Thyroid gland (tissue), 4 donors: Measurements from ENCODE around the gene DNAAF9. TPM values are rescaled to one million over a fixed set of nuclear protein-coding genes. Genes with fewer than 3 reads are reported as not detected.

Experiments
- DNase-seq, 2 donors: peaks; one replicate each; pipeline ENCODE4 v3.0.0-alpha.2; 2019
- H3K27ac ChIP-seq, 3 donors: fragments of 200-600 bp; sonication (generic); 1 replicate in 2 of 3; 2 replicates in 1 of 3; pipeline ENCODE4 v1.5.1; 2016 to 2019; ENCODE audit warnings: mild to moderate bottlenecking in 1 of 3, moderate library complexity in 1 of 3
- H3K27me3 ChIP-seq: fragments of 200-600 bp; sonication (generic); one replicate; pipeline ENCODE4 v1.5.1; 2019
- H3K36me3 ChIP-seq, 2 donors: fragments of 200-600 bp; sonication (generic); one replicate each; pipeline ENCODE4 v1.5.1; 2016 to 2019
- H3K4me1 ChIP-seq, 2 donors: fragments of 200-600 bp; sonication (generic); one replicate each; pipeline ENCODE4 v1.5.1; 2017 to 2019
- H3K4me3 ChIP-seq, 3 donors: fragments of 200-600 bp; sonication (generic); replicated peaks in 1 of 3; 1 replicate in 2 of 3; 2 replicates in 1 of 3; pipeline ENCODE4 v1.5.1; 2016; ENCODE audit warnings: mild to moderate bottlenecking in 1 of 3
- H3K9me3 ChIP-seq: fragments of 200-600 bp; sonication (generic); one replicate; pipeline ENCODE4 v1.5.1; 2017
- POLR2A ChIP-seq, 2 donors: fragments of 450-650 bp; IDR thresholded peaks; one replicate each; pipeline ENCODE4 v1.6.1; 2017; ENCODE audit warnings: antibody characterized with exemption in 2 of 2, mild to moderate bottlenecking in 2 of 2, moderate library complexity in 1 of 2
- WGBS, 2 donors: methylation state at CpG; one replicate each; pipeline ENCODE4 v1.1.5; 2017; 5-methylcytosine and 5-hydroxymethylcytosine counted together
- intact Hi-C: fragments of 100-400 bp; cut with DNase I; formaldehyde crosslinking; loops from one replicate; pipeline ENCODE4 v1.15.1; 2023
- small RNA-seq: library from RNA; depleted of rRNA; stranded (forward); fragments of <200 nt; gene quantifications from one replicate; pipeline ENCODE3, GENCODE V24; 2016
- total RNA-seq, 4 donors: library from RNA; depleted of rRNA; stranded (reverse); fragments of >200 nt; gene quantifications; one replicate each; pipeline ENCODE4 v1.2.3, GENCODE V29; 2016
- TF ChIP-seq, protein P1 (sequence below), 6 experiments: fragments of 200-600 bp in 3 of 6; fragments of 450-650 bp in 3 of 6; sonication (generic) in 3 of 6; IDR thresholded peaks; one replicate each; pipeline ENCODE4 v1.5.1; 2016 to 2019; ENCODE audit warnings: antibody characterized with exemption in 6 of 6, mild to moderate bottlenecking in 2 of 6, inconsistent platforms in 1 of 6, moderate library complexity in 1 of 6

The DNAAF9 gene
- total RNA-seq, 4 donors from 2014 or later = 18.0 to 29.8 (median 22.5) TPM

DNA sequence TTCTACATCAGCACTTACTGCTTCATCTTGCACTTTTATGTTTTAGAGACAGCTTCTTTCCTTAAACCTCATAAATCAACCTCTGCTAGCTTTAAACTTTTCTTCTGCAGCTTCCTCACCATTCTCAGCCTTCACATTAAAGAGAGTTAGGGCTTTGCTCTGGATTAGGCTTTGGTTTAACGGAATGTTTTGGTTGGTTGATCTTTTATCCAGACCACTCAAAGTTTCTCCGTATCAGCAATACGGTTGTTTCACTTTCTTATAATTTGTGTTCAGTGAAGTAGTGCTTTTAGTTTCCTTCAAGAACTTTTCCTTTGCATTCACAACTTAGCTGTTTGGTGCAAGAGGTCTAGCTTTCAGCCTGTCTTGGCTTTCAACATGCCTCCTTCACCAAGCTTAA lies 40.4 kb downstream of the DNAAF9 start:
- TF ChIP-seq, protein P1, sequence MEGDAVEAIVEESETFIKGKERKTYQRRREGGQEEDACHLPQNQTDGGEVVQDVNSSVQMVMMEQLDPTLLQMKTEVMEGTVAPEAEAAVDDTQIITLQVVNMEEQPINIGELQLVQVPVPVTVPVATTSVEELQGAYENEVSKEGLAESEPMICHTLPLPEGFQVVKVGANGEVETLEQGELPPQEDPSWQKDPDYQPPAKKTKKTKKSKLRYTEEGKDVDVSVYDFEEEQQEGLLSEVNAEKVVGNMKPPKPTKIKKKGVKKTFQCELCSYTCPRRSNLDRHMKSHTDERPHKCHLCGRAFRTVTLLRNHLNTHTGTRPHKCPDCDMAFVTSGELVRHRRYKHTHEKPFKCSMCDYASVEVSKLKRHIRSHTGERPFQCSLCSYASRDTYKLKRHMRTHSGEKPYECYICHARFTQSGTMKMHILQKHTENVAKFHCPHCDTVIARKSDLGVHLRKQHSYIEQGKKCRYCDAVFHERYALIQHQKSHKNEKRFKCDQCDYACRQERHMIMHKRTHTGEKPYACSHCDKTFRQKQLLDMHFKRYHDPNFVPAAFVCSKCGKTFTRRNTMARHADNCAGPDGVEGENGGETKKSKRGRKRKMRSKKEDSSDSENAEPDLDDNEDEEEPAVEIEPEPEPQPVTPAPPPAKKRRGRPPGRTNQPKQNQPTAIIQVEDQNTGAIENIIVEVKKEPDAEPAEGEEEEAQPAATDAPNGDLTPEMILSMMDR (IDR thresholded peaks at IDR 0.05) = no peak
- no peak for TF ChIP-seq POLR2A (IDR thresholded peaks at IDR 0.05)
- Histone ChIP-seq H3K27ac (no peak overlapping the region), H3K27me3 (no peaks in the 10 kb centered on the region), H3K9me3 (no peaks in the 10 kb centered on the region), H3K36me3 (peaks cover 0 to 5% of the 10 kb centered on the region in 2 donors), H3K4me3 (no peak overlapping the region), H3K4me1 (peaks cover 0 to 13% of the 10 kb centered on the region in 2 donors)
- 28 to 44% methylated on average over 3 of the region's 3 CpGs for WGBS, 2 donors
- intact Hi-C loops = no loop called here
- no peak for DNase-seq

DNA sequence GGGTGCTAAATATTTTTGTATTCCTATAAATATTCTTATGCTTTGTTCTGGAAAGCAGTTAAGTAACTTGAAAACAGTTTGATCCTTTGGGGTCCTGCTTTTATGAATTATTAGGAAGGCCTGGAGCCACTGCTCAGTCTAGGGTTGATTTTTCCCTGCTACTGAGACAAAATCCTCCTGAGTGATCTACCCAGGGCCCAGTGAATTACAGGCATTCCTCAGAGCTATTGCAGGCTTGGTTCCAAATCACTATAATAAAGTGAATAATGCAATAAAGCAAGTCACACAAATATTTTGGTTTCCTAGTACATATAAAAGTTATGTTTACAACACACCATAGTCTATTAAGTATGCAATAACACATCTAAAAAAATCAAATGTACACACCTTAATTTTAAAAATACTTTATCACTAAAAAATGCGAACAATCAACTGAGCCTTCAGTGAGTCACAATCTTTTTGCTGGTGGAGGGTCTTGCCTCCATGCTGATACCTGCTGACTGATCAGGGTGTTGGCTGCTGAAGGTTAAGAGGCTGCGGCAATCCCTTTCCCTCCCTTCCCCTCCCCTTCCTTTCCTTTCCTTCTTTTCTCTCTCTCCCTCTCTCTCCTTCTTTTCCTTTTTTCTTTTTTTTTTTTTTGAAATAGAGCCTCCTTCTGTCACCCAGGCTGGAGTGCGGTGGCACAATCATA lies 43.0 kb downstream of the DNAAF9 start:
- TF ChIP-seq, protein P1 (IDR thresholded peaks at IDR 0.05) = no peak
- no peak for TF ChIP-seq POLR2A (IDR thresholded peaks at IDR 0.05)
- peaks cover 0 to 13% of the 10 kb centered on the region in 2 donors for H3K4me1 ChIP-seq
- no peak overlapping the region for H3K4me3 ChIP-seq
- no peaks in the 10 kb centered on the region for H3K36me3 ChIP-seq
- H3K9me3 ChIP-seq = no peaks in the 10 kb centered on the region
- 98 to 99% methylated on average over 3 of the region's 3 CpGs for WGBS, 2 donors
- DNase-seq = no peak
- intact Hi-C loops = no loop called here
- no peak overlapping the region for H3K27ac ChIP-seq
- H3K27me3 ChIP-seq = no peaks in the 10 kb centered on the region

DNA sequence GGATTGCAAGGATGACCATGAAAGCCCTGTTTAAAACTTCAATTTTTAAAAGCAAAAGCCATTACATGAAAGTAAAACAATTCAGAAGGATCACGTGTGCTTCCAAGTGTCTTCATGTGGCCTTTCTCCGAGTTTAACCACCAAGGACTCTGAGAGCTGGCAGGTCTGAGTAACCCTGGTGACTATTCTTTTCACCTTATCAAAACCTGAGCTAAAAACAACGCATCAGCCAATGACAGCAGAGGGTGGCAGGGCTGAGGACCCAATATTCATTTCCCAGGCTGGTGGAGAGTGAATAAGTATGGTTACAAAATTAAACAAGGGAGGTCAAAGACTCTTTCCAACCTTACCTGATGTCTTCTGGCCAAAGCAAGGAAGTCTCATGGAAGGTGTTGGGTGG lies 46.7 kb downstream of the DNAAF9 start:
- DNase-seq = no peak
- Histone ChIP-seq H3K27ac (no peak overlapping the region), H3K27me3 (no peaks in the 10 kb centered on the region), H3K9me3 (no peaks in the 10 kb centered on the region), H3K36me3 (no peaks in the 10 kb centered on the region), H3K4me3 (no peak overlapping the region), H3K4me1 (no peaks in the 10 kb centered on the region)
- intact Hi-C loops = no loop called here
- TF ChIP-seq POLR2A (IDR thresholded peaks at IDR 0.05) = no peak
- TF ChIP-seq, protein P1 (IDR thresholded peaks at IDR 0.05) = no peak
- WGBS, 2 donors = 76 to 85% methylated on average over 3 of the region's 3 CpGs

GRCh38 chr20:3358676-3359340 lies 48.7 kb downstream of the DNAAF9 start:
- TF ChIP-seq, protein P1 (IDR thresholded peaks at IDR 0.05) = no peak
- no peak for TF ChIP-seq POLR2A (IDR thresholded peaks at IDR 0.05)
- H3K4me1 ChIP-seq = no peaks in the 10 kb centered on the region
- 91 to 92% methylated on average over 5 of the region's 5 CpGs for WGBS, 2 donors
- intact Hi-C loops = no loop called here
- H3K36me3 ChIP-seq = no peaks in the 10 kb centered on the region
- H3K4me3 ChIP-seq = no peak overlapping the region
- no peak overlapping the region for H3K27ac ChIP-seq
- no peaks in the 10 kb centered on the region for H3K27me3 ChIP-seq
- no peak for DNase-seq
- no peaks in the 10 kb centered on the region for H3K9me3 ChIP-seq

Small RNAs within 50 kb of the gene (small RNA-seq; reads per million reads assigned to genes)
- gene RF00012 (not detected), gene RNU6-1019P (not detected)

Other genes with a start within 250 kb of the DNAAF9 start
- 10 to 100 TPM; 20.6 to 24.2 (median 21.3) TPM for gene FASTKD5, start 247.8 kb downstream of the DNAAF9 start, total RNA-seq
- 10 to 100 TPM in 1 of 4 donors, 1 to 10 TPM in 3; 7.0 to 12.4 (median 8.7) TPM for gene UBOX5, start 247.8 kb downstream of the DNAAF9 start, total RNA-seq
- gene LZTS3, start 234.1 kb downstream of the DNAAF9 start, total RNA-seq = 10 to 100 TPM; 27.7 to 39.1 (median 35.1) TPM
- gene DDRGK1, start 203.0 kb downstream of the DNAAF9 start, total RNA-seq = 100 to 1,000 TPM in 3 of 4 donors, 10 to 100 TPM in 1; 95.5 to 136 (median 126) TPM
- 10 to 100 TPM; 58.3 to 81.3 (median 68.2) TPM for gene ITPA, start 198.2 kb downstream of the DNAAF9 start, total RNA-seq
- gene SLC4A11, start 168.5 kb downstream of the DNAAF9 start, total RNA-seq = 100 to 1,000 TPM in 2 of 4 donors, 10 to 100 TPM in 2; 26.3 to 133 (median 85.8) TPM
- 10 to 100 TPM; 43.0 to 81.8 (median 61.4) TPM for gene ATRN, start 63.3 kb upstream of the DNAAF9 start, total RNA-seq